Loucy (cell line): ENCODE data around the gene NUAK2.
"Not testable (repeated sequence)": the region's sequence is repeated elsewhere in the genome, so short reads cannot be mapped to it uniquely, and the experiment has no call there.

ENCODE experiments used
- H2AFZ ChIP-seq: fragments of 200-600 bp; sonication (generic); 2 replicates; pipeline ENCODE4 v1.6.0; 2016; ENCODE audit warnings: antibody characterized with exemption, mild to moderate bottlenecking, low read length, moderate library complexity
- H3F3A ChIP-seq: fragments of 200-600 bp; 2 replicates; pipeline ENCODE4 v1.6.0; 2016; ENCODE audit warnings: antibody characterized with exemption, low read depth, mild to moderate bottlenecking
- H3K27me3 ChIP-seq: fragments of 200-600 bp; sonication (generic); 2 replicates; pipeline ENCODE4 v1.6.1; 2014; ENCODE audit warnings: low read length, mild to moderate bottlenecking; ENCODE audit not compliant: insufficient read depth, poor library complexity, severe bottlenecking
- H3K36me3 ChIP-seq: fragments of 200-600 bp; sonication (generic); 2 replicates; pipeline ENCODE4 v1.6.1; 2016; ENCODE audit warnings: low read length; ENCODE audit not compliant: insufficient read depth
- H3K4me1 ChIP-seq: fragments of 200-600 bp; sonication (generic); 2 replicates; pipeline ENCODE4 v1.5.1; 2014; ENCODE audit warnings: low read length, mild to moderate bottlenecking; ENCODE audit not compliant: insufficient read depth, poor library complexity, severe bottlenecking
- H3K4me2 ChIP-seq: fragments of 200-600 bp; sonication (generic); 2 replicates; pipeline ENCODE4 v1.6.0; 2014; ENCODE audit warnings: antibody characterized with exemption, low read length, low read depth, mild to moderate bottlenecking; ENCODE audit not compliant: poor library complexity, severe bottlenecking
- H3K4me3 ChIP-seq: fragments of 200-600 bp; sonication (generic); 2 replicates; pipeline ENCODE4 v1.5.1; 2014; ENCODE audit warnings: low read length, mild to moderate bottlenecking, mixed read lengths; ENCODE audit not compliant: poor library complexity, severe bottlenecking
- H3K79me2 ChIP-seq: fragments of 200-600 bp; sonication (generic); 2 replicates; pipeline ENCODE4 v1.6.1; 2014; ENCODE audit warnings: low read length; ENCODE audit not compliant: insufficient read depth
- H3K9ac ChIP-seq: fragments of 200-600 bp; sonication (generic); 2 replicates; pipeline ENCODE4 v1.6.0; 2014; ENCODE audit warnings: mild to moderate bottlenecking, low read depth, low read length, moderate library complexity; ENCODE audit not compliant: poor library complexity, severe bottlenecking
- H3K9me2 ChIP-seq: fragments of 200-600 bp; sonication (generic); replicated peaks from 2 replicates; pipeline ENCODE4 v1.6.1; 2016; ENCODE audit warnings: low read depth, low read length, mixed read lengths
- H3K9me3 ChIP-seq: fragments of 200-600 bp; sonication (generic); 2 replicates; pipeline ENCODE4 v1.6.1; 2014; ENCODE audit warnings: mild to moderate bottlenecking, antibody characterized with exemption, low read length, low read depth; ENCODE audit not compliant: insufficient read depth
- H4K20me1 ChIP-seq: fragments of 200-600 bp; sonication (generic); 2 replicates; pipeline ENCODE4 v1.6.0; 2014; ENCODE audit warnings: antibody characterized with exemption, low read length, mild to moderate bottlenecking; ENCODE audit not compliant: insufficient read depth, poor library complexity, severe bottlenecking
- EZH2phosphoT487 ChIP-seq: fragments of 200-600 bp; IDR thresholded peaks from 2 replicates; pipeline ENCODE4 v1.6.1; 2018; ENCODE audit warnings: antibody characterized with exemption, mild to moderate bottlenecking, moderate library complexity, borderline replicate concordance
- TF ChIP-seq, protein P1 (sequence below): fragments of 200-600 bp; sonication (generic); conservative IDR thresholded peaks from 2 replicates; pipeline ENCODE4 v1.5.1; 2014; ENCODE audit warnings: mild to moderate bottlenecking, antibody characterized with exemption, low read length

Gene NUAK2

DNA sequence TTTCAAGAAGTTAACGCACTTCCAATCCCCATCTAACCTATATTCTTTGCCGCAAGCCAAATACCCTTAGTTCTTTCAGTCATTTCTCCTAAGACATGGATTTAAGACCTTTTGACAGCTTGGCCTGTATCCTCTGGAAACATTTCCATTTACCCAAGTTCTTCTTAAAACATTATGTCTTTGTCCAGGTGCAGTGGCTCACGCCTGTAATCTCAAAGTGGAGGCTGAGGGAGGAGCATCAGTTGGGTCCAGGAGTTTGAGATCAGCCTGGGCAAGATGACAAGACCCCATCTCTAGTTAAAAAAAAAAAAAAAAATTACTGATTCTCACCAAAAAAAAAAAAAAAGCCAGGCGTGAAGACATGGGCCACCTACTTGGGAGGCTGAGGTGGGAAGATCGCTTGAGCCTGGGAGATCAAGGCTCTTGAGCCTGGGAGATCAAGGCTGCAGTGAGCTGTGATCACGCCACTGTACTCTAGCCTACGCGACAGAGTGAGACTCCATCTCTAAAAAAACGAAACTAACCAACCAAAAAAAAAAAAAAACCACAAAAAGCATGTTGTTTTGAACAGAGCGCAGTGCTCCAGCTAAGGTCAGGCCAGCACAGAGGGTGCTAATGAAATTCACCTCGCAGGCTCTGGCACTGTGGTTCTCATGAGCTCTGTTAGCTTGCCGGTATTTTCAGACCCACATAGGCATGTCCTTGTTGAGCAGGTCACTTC, 36.0 kb downstream of the NUAK2 start:
- Histone ChIP-seq H3K79me2 (no peaks in the 10 kb centered on the region), H2AFZ (no peak overlapping the region), H3K9me3 (no peaks in the 10 kb centered on the region), H3F3A (peaks cover 2% of the 10 kb centered on the region; the same call in 1 of the 2 replicates), H3K4me1 (peaks cover 43% of the 10 kb centered on the region), H3K4me2 (peak overlapping the region; percentile 87), H3K9me2 (no peaks in the 10 kb centered on the region), H4K20me1 (no peaks in the 10 kb centered on the region), H3K27me3 (no peaks in the 10 kb centered on the region), H3K36me3 (no peaks in the 10 kb centered on the region), H3K9ac (peak overlapping the region; percentile 69), H3K4me3 (peak overlapping the region; percentile 69)
- TF ChIP-seq, protein P1, sequence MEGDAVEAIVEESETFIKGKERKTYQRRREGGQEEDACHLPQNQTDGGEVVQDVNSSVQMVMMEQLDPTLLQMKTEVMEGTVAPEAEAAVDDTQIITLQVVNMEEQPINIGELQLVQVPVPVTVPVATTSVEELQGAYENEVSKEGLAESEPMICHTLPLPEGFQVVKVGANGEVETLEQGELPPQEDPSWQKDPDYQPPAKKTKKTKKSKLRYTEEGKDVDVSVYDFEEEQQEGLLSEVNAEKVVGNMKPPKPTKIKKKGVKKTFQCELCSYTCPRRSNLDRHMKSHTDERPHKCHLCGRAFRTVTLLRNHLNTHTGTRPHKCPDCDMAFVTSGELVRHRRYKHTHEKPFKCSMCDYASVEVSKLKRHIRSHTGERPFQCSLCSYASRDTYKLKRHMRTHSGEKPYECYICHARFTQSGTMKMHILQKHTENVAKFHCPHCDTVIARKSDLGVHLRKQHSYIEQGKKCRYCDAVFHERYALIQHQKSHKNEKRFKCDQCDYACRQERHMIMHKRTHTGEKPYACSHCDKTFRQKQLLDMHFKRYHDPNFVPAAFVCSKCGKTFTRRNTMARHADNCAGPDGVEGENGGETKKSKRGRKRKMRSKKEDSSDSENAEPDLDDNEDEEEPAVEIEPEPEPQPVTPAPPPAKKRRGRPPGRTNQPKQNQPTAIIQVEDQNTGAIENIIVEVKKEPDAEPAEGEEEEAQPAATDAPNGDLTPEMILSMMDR: no peak
- TF ChIP-seq EZH2phosphoT487: no peak

DNA sequence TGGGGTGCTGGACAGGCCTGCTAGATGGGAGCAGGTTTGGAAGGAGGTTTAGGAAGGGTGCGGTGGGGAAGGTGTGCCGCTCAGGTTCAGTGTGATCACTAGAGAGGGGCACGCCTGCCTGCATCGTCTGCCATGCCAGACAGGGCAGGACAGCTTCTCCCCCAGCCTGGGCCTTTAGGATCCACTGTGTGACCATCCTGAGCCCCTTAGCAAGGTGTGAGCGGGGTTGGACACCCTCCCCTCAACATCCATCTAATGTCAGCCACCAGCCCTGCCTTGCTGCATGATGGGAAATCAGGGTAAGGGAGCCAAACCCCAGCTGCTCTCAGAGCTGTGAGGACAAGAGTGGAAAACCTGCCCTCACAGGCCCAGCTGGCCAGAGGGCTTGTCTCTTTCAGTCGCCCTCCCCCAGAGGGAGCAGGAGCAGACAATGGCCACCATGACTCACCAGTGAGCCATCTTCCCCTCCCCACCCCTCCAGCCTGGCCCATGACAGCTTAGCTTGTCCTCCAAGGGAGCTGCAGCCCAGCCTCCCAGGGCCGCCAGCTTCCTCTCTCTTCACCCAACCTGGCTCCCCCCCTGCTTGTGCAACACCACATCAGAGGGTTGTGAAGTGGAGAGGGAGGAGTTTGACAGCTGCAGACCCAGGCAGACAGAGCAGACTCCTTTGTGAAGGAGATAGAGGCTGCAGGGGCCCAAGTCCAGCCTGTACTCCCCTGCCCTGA, 37.0 kb downstream of the NUAK2 start:
- peak overlapping the region; percentile 69 for H3K9ac ChIP-seq
- peak overlapping the region; percentile 69 for H3K4me3 ChIP-seq
- H2AFZ ChIP-seq: peak overlapping the region; percentile 44; the same call in 1 of the 2 replicates
- no peaks in the 10 kb centered on the region for H3K36me3 ChIP-seq
- no peaks in the 10 kb centered on the region for H3K79me2 ChIP-seq
- H3F3A ChIP-seq: peaks cover 2% of the 10 kb centered on the region; the same call in 1 of the 2 replicates
- H3K4me1 ChIP-seq: peaks cover 43% of the 10 kb centered on the region
- no peaks in the 10 kb centered on the region for H3K9me3 ChIP-seq
- H3K9me2 ChIP-seq: no peaks in the 10 kb centered on the region
- no peaks in the 10 kb centered on the region for H3K27me3 ChIP-seq
- TF ChIP-seq, protein P1: no peak
- TF ChIP-seq EZH2phosphoT487: no peak
- H3K4me2 ChIP-seq: peak overlapping the region; percentile 87
- no peaks in the 10 kb centered on the region for H4K20me1 ChIP-seq

DNA sequence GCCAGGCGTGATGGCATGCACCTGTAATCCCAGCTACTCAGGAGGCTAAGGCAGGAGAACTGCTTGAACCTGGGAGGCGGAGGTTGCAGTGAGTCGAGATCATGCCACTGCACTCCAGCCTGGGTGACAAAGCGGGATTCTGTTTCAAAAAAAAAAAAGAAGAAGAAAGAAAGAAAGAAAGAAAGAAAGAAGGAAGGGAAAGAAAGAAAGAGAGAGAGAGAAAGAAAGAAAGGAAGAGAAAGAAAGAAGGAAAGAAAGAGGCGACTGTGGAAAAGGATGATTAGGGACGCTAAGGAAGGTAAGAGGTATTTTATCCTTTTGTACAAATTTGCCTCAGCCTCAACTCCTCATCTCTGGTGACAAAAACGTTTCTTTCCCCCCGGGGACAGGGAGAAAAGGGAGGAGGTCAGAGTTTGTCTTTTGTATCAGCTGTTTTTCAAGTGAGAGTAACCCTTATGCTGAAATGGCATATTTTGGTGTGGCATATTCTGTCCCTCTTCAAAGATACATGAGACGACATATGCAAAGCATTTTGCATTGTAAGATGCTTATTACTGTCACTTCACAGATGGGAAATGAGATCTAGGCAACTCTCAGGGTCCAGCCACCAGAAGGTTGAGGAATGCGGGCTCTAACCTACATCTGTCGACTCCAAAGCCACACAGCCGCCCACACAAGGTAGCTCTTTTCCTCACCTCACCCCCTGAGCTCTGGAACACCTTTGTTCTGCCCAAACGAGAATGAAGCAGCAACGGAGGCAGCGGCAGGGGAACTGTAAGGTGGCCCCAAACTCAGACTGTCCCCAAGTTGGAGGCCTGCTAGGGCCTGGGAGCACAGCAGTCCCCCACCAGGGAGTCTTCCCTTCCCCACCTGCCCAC, 38.0 kb downstream of the NUAK2 start:
- Histone ChIP-seq H3K9me2 (no peaks in the 10 kb centered on the region), H2AFZ (no peak overlapping the region), H3K4me1 (peaks cover 43% of the 10 kb centered on the region), H3K9me3 (no peaks in the 10 kb centered on the region), H3K4me2 (peak overlapping the region; percentile 87), H3K36me3 (no peaks in the 10 kb centered on the region), H4K20me1 (no peaks in the 10 kb centered on the region), H3K79me2 (no peaks in the 10 kb centered on the region), H3K27me3 (no peaks in the 10 kb centered on the region), H3K9ac (peak overlapping the region; percentile 35), H3K4me3 (no peak overlapping the region), H3F3A (peaks cover 2% of the 10 kb centered on the region; the same call in 1 of the 2 replicates)
- no peak for TF ChIP-seq EZH2phosphoT487
- TF ChIP-seq, protein P1: no peak

DNA sequence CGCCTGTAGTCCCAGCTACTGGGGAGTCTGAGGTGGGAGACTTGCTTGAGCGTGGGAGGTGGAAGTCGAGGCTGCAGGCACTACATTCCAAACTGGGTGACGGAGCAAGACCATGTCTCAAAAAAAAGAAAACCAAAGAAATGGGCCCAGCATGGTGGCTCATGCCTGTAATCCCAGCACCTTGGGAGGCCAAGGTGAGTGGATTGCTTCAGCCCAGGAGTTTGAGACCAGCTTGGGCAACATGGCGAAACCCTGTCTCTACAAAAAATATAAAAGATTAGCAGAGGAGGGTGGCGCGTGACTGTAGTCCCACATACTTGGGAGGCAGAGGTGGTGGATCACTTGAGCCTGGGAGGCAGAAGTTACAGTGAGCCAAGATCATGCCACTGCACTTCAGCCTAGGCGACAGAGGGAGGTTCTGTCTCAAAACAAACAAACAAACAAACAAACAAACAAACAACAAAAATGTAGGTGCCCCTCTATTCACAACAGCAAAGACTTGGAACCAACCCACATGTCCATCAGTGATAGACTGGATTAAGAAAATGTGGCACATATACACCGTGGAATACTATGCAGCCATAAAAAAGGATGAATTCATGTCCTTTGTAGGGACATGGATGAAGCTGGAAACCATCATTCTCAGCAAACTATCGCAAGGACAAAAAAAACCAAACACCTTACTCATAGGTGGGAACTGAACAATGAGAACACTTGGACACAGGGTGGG, 40.7 kb downstream of the NUAK2 start:
- H3K4me3 ChIP-seq, H3F3A ChIP-seq, H2AFZ ChIP-seq, H3K27me3 ChIP-seq, H4K20me1 ChIP-seq, H3K9me2 ChIP-seq, H3K9ac ChIP-seq, H3K79me2 ChIP-seq, H3K9me3 ChIP-seq, H3K4me2 ChIP-seq, H3K36me3 ChIP-seq: not testable (repeated sequence)
- peaks cover 21% of the 10 kb centered on the region for H3K4me1 ChIP-seq
